RPMI8226 (cell line): ENCODE data around the gene VAC14.
"Not testable (repeated sequence)": the region's sequence is repeated elsewhere in the genome, so short reads cannot be mapped to it uniquely, and the experiment has no call there.

Experiments
- DNase-seq: peaks from one replicate; pipeline ENCODE4 v3.0.0-alpha.2; 2015

The VAC14 gene

DNA sequence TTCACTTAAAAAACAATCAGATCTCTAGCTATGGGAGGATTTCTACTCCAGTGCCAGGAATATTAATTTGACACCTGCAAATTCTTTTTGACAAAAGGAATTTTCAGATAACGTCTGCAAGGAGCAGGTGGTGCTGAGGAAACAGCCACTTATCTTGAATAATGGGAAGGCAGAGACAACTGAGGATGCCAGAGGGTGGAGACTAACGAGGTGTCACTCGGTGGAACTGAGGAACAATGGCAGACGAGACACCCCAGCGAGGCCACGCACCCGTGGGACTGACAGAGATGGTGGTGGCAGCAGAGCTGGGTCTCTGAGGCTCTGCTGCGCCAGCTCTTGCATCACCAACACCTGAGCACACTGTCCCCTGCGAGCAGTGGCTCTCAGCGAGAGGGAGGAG, 42.2 kb downstream of the VAC14 start:
- no peak for DNase-seq

DNA sequence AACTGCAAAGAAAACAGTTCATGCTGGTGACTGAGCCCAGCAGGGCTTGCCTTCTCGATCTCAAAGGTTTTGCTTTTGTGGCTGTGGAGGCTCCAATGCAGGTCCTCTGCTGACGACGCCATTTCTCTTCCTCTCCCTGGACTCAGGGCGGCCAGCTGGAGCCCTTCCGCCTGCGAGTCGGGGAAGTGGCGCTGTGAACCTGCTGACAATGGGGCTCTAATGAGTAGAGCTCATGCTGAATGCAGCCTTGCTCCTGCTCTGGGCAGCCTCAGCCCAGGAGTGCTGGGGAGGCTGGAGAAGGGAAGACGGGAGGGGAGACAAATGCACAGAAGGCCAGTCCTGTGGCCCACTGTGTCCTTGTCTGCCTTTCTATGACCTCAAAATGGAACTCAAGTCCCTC, 43.8 kb downstream of the VAC14 start:
- DNase-seq, result no peak

- no peak for DNase-seq
These were observed 44.9 kb downstream of the VAC14 start for GRCh38 chr16:70756071-70756470.

- DNase-seq, result no peak
These were observed 45.9 kb downstream of the VAC14 start for GRCh38 chr16:70754851-70755600.

GRCh38 chr16:70754371-70754770, 46.6 kb downstream of the VAC14 start:
- DNase-seq, result no peak

GRCh38 chr16:70753694-70754325, 47.1 kb downstream of the VAC14 start:
- DNase-seq, result no peak

DNA sequence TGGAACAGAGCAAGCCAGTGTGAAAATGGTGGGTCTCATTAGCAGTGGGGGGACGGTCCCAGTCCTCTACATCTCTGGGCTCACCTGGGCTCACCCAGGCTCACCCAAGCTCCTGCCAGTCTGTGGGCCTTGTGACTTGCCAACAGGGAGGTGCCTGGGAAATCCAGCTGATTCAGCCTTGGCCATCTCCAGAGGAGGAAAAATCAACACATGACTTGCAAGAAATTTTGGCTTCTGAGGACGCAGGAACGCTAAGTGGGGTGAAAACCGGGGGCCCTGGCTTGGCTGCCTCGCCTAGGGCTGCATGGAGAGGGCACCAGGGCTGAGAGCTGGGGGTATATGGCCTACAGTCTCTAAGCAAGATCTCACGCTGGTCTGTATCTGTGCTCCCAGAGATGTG, 47.7 kb downstream of the VAC14 start:
- no peak for DNase-seq

GRCh38 chr16:70752426-70752825, 48.5 kb downstream of the VAC14 start:
- DNase-seq, result no peak

DNA sequence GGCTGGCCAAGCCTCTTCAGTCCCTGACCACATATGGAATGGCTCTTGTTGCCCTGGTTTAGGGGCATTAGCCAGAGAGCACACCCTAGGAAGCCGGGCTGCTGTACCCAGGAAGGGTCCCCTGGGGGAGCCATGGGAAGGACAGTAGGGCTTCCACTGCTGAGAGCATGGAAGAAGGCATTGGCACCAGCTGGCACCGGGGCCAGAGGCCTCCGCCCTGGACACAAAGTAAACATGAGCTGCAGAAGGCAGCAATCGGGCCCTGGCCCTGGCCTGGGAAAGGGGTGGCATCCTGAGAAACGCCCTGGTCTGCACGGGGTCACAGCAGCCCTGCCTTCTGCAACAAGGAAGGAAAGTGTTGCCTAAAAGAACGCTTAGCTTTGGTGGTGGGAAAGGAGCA, 49.4 kb downstream of the VAC14 start:
- DNase-seq, result no peak

GRCh38 chr16:70750893-70751467, 50.0 kb downstream of the VAC14 start:
- no peak for DNase-seq

GRCh38 chr16:70749681-70750601, 51.0 kb downstream of the VAC14 start:
- DNase-seq, result no peak

DNA sequence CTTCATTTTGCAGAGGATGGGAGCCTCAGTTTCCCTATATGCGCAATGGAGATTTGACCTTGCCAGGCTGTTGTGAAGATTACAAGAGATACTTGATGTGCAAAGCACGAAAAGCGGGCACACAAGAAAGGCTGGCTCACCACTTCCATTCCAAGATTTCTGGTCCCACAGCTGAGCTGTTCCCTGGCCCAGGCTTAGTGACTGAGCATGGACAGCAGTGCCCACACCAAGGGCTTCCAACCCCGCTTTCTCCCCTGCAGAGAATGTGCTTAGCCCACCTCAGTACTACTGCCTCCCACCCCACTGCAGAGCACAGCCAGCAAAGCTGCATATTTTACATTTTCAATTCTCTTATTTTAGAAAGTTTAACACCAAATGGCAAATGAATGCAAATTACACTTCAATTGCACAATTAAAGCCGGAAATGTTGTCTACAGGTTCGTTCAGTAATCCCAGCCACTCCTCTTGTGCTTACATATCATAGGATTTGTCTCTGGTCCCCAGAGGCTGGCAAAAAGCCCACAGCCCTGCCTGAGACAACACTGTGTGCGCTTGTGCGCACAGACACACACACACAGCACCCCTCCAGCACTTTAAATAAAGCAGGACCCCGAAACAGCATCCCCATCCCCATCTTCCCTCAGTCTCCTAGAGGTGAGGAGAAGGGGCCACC, 51.8 kb downstream of the VAC14 start:
- no peak for DNase-seq

- DNase-seq, result no peak
These were observed 53.0 kb downstream of the VAC14 start for GRCh38 chr16:70747703-70748631.

- no peak for DNase-seq
These were observed 54.1 kb downstream of the VAC14 start for GRCh38 chr16:70746708-70747424.

DNA sequence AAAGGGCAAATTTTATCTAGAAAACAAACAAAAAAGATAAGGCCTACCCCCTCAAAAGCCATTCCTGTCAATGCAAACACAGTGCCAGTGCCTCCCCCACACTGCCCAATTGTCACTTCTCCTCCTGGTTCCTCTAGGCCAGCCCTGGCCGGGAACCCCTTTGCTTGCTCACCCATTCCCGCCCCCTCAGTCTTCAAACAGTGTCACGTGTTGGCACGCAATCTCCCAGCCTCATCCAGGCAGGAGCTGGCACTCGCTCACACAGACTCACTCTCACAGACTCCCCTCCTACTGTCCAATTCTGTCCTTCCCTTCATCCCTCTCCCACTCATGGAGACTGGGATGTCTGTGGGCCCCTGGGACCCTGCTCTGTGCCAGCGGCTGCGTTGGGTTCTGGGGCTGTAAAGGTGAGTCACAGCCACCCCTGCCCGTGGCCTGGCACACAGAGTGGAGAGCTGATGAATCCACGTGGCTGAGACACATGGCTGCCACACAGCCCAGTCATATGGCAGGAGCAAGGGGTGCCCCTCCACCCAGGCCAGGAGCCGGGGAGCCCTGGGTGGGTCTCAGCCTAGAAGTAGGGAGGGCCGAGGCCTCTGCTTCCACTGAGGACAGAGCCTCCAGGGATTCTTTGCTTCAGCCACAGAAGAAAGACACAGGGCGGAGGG, 54.8 kb downstream of the VAC14 start:
- no peak for DNase-seq

DNA sequence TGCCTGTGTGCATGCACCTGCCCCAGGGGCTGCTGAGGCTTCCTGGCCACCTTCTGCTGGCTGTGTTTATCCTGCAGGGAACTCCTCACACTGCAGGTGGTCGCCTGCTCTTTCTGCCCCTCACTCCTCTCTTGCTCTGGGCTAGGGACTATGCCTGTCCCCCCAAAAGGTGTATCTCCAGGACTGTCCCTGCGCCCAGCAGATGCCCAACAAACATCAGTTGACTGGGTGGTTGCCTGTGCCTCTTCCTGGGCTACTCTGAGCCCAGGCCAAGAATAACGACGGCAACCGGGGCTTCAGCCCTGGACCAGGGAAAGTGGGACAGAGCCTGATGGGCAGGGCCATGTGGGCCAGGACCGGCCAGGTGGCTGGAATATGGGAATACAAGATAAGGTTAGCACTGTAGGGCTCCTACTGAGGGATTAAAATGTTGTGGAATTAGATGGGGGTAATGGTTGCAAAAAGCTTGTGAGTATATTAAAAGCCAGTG, 55.4 kb downstream of the VAC14 start:
- DNase-seq, result no peak

GRCh38 chr16:70744366-70744765, 56.6 kb downstream of the VAC14 start:
- DNase-seq, result no peak

- DNase-seq, result no peak
These were observed 57.2 kb downstream of the VAC14 start for GRCh38 chr16:70743791-70744190.

DNA sequence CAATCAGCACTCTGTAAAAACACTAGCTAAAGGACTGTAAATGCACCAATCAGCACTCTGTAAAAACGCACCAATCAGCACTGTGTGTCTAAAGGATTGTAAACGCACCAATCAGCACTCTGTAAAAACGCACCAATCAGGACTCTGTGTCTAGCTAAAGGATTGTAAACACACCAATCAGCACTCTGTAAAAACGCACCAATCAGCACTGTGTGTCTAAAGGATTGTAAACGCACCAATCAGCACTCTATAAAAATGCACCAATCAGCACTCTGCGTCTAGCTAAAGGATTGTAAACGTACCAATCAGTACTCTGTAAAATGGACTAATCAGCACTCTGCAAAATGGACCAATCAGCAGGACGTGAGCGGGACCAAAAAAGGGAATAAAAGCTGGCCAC, 58.0 kb downstream of the VAC14 start:
- not testable (repeated sequence) for DNase-seq

DNA sequence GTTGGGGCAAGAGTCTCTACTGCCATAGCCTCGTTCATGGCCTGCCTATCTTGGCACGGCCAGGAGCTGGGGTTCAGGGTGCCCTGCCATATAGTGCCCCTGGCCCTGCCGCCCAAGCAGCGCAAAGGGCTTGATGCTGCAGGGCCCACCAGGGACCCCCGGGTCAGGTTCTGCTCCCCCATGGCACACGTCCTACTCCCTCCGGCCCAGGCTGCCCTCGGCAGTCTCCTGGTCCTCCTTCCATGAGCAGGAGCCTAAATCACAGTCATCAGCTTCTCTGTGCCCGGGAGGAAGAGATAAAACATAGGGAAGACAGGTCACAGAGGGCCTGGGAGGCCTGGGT, 59.2 kb downstream of the VAC14 start:
- DNase-seq, result no peak
